ENCODE measurements around the gene UBE2E1.

The UBE2E1 gene

DNA sequence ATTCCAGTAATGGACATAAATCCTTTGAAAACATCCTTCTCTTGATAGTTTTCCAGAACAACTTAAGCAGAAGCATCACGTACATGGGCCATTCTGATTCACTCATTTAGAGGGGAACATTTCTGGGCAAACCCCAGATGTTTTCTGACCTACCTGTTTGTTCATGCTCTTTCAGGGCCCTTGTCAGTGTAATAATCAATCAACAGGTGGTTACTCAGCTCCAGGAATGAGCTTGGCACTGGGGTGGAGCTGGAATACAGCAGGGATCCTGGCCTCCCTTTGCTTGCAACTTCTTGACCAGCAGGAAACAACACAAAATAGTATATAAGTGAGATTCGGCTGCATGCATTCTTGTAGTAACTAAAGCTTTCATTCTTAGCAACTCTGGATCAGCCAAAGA, 9.2 kb upstream of the UBE2E1 start:
- no peak for DNase-seq (ENCODE audit: low spot score)

DNA sequence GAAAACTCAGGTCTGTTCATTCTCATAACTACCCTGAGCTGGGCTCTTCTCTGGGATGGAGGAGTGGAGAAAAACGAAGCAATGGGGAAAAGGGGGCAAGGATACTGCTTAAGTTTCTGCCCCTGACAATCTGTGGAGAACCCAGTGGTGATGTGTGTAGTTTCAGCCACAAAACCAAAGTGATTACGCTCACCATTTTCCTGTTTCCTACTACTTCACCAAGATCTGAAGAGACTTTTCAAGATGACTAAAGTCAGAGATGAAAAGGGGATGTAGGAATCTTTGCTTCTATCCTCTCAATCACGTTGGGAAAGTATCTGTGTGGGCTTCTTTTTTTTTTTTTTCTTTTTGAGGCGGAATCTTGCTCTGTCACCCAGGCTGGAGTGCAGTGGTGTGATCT, 8.3 kb upstream of the UBE2E1 start:
- DNase-seq (ENCODE audit: low spot score) = no peak

DNA sequence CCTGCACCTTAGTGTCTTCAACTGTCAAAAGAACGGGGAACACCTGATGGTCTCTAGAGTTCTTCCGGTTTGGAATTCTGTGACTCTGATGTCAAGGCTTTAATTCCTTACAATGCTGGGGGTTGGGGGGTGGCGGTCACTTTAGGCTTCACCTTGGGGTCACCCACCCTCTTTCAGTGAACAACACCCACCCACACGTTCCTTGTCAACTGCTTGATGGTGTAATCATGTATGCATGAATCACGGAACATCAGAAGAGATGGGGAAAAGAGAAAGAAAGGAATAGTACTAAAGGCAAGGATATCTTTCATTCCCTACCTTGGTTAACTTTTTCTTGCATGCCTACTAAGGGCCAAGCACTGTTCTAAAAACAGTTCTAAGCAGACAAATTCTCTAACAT, 7.3 kb upstream of the UBE2E1 start:
- DNase-seq (ENCODE audit: low spot score) = no peak

DNA sequence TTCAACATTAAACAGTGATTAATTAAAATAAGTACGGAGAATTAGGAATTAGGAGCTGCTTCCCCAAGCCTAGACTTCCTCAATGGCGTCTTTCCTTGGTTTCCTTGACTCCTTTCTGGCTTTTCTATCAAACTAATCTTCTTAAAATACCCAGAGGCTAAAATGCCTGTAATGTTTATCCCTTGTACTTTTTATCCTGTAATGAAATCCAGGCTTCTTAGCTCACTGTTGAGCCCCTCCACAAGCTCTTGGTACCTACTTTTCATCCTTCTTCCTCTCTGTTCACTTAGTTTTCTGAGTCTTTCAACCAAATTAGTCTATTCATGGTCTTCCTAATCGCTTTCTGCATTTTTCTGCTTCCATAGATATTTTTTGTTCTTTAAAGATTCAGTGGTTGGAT, 6.9 kb upstream of the UBE2E1 start:
- DNase-seq (ENCODE audit: low spot score) = no peak

DNA sequence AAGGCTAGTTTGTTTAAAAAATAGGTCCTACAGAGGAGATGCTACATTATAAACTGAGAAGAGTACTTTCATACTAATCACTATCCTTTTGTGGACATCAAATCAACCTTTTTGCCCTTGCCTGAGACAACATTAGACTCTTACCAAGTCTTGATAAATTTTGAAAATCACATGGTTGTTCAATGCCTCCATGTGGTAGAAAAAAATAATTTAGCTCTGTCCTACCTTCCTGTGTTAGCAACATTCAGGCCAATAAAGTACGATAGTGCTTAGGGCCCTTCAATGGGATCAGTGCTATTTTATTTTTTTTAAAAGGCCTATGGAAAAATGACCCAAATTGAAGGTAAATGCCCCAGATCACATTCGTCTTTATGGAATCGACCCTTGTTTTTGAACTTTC, 5.0 kb upstream of the UBE2E1 start:
- DNase-seq (ENCODE audit: low spot score) = no peak

DNA sequence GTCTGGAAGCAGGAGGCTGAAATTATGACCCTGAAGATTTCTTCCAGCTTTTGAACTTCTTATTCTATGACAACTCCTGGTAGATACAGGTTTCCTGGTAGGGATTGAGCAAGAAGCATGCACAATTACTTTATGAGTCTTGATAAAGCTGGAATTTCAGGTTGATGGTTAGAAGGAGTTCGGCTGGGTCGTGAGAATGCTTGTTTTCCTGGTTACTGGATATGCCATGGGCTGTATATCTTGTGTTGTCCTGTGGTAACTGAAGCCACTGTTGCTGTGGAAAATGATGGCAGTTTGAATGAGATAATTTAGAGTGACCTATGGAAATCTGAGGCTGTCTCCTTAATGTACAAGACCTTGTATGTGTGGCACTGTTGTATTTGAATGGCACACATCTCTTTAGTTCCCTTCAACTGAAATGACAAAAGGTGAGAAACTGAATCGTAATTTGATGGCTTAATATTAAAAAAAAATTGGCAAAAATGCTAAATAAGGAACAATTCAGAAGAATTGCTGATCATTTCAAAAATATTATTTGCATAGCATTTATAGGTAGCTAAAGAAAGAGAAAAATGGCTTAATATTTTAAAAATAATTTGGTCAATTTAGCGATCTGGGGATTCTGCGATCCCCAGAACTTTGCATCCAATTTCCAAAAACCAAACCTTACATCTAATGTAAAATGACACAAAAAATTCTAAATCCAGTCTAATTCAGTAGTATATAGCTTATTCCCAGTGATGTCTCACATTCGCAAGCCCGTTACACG, 1.1 kb upstream of the UBE2E1 start:
- DNase-seq (ENCODE audit: low spot score) = no peak

DNA sequence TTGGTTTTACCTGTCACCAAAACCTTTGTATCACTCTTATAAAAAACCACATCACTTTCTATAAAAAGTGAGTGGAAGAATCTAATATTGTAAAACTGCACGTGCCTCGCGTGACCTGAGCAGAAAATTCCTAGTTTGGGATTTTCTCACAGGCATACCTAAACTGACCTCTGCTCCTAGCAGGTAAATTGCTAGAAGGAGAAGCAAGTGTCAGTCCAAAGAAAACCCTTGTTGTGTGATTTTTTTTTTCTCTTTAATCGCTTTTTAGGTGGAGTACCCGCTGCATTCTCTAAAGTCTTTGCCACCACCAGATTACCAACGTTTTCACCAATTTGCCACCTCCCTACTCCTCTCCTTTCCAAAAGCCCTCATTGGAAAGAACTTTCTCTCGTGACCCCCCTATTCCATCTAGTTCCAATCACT, 534 bp upstream of the UBE2E1 start:
- DNase-seq (ENCODE audit: low spot score) = no peak

DNA sequence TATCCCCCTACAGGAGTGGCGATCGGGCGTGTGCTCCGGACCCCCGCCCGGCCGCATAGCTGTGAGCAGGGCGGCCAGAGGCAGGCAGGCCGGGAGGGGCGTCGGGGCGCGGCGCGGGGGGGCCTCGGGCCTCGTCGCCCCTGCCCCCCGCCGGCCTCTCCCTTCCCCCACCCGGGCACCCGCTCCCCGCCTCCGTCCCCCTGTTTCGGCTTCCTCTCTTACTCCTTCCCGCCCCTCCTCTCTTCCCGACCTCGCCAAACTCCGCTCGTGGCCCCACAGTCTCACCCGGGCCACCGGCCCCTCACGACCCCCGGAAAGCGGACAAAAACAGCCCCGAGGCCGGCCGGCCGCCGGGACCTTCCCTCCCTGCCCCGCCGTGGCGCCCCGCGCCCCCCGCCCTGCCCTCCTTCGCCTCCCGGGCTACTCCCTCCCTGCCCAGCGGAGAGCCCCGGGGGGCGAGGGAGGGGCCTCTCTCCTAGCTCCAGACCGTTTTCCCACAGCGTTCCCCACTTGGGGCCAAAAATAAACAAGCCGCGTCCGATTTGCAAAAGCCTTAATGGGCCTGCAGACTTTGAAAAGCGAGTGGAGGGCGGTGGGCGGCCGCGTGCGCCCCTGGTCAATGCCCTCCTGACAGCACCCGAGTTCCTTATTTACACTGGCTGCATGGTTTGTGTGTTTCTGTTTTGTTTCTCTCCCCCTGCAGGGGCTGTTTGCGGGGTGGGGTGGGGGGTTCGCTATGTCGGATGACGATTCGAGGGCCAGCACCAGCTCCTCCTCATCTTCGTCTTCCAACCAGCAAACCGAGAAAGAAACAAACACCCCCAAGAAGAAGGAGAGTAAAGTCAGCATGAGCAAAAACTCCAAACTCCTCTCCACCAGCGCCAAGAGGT, 1.0 kb downstream of the UBE2E1 start:
- peak; percentile 23 for DNase-seq (ENCODE audit: low spot score)

DNA sequence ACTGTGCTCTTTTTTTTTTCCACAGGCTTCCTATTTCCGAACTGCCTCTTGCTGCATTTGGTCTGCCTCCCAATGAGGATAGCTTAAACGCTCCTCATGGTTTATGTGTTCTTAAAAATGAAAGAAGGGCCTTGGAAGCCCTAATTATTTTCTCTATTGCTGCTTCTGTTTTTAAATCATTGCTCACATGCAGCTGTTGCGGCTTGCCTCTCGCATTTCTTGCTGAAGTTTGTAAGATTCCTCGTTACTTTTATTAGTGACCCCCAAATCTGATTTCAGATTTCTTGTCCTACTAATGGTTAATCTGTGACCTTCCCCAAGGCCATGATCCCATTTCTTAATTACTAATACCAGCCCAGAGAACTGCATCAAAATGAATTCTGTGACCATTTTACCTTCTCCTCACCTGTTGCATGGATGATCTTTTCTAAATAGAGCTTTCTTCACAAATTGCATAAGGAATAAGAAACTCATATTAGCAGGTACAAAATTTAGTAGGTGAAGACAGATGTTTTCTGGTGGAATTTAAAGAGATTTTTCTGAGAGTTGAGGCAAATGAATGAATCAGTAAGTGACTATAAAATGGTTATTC, 1.8 kb downstream of the UBE2E1 start:
- DNase-seq (ENCODE audit: low spot score) = peak; percentile 34

DNA sequence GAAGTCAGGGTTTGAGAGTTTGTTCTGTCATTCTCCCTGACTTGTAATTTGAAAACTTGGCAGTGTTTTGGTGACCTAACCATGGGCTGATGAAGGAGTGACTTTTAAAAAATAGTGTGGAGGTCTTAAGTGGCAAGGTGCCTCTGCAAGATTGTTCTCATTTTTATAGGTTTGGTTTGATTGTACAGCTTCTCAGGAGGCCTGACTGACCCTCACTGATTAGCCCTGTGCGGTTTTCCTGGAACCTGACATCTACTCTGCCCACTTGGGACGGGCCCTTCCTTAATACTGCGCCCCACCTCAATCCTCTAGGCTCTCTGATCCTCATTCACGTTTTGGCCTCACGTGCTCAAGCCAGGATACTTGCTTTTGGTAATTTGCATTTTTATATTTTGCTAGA, 2.8 kb downstream of the UBE2E1 start:
- DNase-seq (ENCODE audit: low spot score) = peak; percentile 48

DNA sequence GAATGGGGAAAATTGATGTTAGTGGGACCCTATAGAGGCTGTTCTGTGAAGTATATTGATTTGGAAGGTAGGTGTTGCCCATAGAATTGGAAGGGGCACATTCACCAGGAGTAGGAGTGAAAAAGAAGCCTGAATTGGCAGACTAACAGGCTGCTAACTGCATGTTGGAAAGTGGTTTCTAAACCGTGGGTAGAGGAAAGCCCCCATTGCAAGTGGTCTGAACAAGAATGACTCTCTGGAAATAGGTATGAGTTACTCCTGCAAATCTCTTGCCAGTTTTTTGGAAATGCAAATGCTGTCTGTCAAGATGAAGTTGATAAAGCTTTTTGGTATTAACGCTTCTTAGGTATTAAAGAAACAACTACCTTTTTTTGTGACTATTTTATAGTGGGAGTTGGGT, 3.5 kb downstream of the UBE2E1 start:
- peak; percentile 49 for DNase-seq (ENCODE audit: low spot score)

DNA sequence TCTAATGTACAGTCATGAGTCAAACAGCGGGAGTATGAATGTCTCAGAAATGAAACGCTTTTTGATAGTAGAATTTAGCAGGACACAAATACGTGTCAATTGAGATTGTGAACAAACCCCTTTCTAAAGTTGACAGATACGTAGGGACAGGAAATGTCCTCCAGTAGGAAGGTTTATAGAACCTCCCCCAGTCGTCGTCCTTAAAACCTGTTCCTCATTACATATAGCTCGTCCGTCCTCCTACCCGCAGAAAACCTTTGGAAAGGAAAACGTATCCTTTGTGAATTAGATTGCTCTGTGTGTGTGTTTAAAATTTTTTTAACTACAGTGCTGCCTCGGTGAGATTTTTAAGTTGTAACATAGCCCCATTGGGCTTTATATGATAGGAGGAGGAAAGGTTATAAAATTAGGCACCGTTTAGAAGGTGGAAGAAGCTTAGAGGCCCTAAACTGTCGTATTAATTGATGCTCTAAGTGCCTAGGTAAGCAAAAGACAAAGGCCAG, 4.1 kb downstream of the UBE2E1 start:
- peak; percentile 50 for DNase-seq (ENCODE audit: low spot score)

DNA sequence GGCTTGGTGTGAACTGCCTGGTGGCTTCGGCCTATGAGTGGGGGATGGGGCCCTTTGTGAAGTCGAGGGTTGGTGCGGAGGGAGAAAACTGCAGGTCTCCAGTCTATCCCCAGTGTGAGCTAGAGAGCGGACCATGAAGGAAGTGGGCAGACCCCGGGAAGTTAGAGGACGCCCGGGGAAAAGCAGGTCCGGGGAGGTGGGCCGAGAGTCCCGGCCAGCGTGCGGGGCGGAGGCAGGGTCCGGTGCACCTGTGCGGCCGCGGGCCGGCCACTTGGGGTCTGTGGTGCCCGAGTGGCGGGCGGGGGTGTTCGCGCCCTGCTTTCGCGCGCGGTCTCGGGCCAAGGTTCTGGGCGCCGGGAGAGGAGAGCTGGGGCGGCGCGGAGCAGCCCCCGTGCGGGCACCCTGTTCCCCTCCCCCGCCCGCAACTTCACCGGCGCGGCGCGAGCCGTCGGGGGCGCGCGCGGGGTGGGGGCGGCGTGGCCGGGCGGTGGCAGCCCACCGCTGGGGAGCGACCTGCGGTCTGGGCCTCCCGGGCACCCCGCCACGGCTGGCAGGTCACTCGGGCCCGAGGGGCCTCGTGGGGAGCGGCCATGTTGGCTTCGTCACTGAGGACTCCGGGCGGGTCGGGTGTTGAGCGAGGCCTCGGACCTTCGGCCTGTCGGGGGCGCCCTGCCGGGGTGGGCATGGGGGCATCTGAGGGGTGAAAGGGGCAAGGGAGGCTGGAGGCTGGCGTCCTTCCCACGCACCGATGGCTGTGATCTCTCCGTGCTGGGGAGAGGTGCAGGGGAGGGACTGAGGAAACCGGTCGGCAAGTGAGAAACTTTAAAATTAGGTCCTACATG, 4.8 kb downstream of the UBE2E1 start:
- peak; percentile 61 for DNase-seq (ENCODE audit: low spot score)

DNA sequence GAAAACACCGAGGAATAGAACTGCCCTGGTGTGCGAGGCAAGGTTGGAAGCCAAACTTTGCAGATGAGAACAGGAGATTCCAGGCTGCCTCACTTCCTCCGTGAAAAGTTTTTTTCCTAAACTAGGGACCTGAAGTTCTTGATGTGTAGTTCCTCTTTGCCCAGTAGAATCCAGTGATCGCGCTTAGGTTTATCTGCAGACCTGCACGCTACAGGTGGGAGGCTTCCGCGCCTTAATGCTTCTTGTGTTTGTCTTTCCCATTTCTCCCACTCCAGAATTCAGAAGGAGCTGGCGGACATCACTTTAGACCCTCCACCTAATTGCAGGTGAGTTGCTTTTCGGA, 5.4 kb downstream of the UBE2E1 start:
- DNase-seq (ENCODE audit: low spot score) = no peak

DNA sequence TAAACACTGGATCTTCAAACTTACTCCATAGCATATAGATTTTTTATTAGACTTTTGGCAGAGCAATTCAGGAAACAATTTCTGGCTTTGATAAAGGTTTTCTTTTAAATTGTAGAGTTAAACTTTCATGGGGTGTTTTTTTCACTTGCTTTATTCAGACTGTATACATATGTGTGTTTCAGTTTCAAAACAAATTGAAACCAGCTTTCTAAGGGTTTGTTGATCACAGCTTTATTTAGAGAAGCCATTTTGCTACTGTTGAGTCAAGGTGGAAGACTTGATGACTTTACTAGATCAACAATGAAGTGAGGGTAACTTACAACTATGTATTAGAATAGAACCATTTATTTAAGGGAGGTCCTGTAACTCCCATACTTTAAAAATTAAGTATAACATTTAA, 6.2 kb downstream of the UBE2E1 start:
- DNase-seq (ENCODE audit: low spot score) = peak; percentile 14

DNA sequence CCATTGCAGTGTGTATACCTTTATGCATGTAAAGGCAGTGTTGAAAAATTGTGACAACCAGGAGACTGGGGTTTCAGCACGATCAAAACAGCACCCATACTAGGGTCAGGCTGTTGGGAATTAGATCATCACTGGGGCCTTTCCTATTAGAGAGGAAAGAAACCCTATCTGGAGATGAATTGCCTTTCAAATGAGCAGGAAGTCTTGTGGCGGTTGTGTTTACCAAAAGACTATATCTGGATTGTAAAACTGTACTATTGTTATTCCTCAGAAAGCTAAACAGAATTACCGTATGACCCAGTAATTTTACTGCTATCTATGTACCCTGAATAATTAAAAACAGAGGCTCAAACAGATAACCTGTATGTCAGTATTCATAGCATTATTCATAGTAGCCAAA, 10.1 kb downstream of the UBE2E1 start:
- DNase-seq (ENCODE audit: low spot score) = no peak

DNA sequence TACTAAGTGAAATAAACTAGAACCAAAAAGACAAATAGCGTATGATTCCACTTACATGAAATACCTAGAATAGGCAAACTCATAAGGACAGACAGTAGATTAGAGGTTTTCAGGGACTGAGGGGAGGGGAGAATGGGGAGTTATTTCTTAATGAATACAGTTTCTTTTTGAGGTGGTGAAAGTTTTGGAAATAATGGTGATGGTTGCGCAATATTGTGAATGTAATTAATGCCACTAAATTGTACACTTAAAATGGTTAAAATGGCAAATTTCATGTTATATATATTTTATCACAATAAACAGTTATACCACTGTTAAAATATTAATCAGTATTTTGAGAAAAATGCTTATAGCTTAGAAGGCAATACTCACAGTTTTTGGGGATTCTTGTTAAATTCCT, 11.0 kb downstream of the UBE2E1 start:
- no peak for DNase-seq (ENCODE audit: low spot score)

DNA sequence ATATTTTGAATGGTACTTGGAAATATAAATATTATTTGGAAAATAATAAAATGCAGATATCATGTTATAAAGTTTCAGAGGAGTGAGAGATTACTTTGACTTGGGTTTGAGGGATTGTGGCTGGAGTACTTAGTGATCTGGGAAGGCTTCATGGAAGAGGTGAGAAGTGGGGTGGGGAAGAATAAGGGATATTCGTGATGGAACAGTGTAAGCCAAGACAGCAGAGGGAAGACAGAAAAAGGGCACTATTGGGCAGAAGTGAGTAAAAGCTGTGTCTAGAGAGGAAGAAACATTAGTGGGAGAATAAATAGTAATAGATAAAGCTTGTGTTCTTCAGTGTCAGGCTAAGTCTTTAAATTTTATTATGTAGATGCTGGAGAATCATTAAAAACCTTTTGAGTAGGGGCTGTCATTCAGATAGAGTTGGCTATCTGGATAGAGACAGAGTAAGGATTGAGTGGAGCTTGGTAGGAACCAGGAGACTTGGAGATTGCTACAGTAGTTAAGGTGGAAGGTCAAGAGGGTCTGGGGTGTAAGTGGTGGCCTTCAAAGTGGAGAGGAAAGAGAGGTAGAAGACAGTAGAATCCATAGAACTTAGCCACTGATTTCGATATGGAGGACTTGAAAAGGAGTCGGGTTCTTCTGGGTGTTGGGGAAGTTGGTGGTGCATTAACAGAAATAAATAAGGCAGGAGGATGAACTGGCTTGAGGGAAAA, 11.9 kb downstream of the UBE2E1 start:
- no peak for DNase-seq (ENCODE audit: low spot score)

DNA sequence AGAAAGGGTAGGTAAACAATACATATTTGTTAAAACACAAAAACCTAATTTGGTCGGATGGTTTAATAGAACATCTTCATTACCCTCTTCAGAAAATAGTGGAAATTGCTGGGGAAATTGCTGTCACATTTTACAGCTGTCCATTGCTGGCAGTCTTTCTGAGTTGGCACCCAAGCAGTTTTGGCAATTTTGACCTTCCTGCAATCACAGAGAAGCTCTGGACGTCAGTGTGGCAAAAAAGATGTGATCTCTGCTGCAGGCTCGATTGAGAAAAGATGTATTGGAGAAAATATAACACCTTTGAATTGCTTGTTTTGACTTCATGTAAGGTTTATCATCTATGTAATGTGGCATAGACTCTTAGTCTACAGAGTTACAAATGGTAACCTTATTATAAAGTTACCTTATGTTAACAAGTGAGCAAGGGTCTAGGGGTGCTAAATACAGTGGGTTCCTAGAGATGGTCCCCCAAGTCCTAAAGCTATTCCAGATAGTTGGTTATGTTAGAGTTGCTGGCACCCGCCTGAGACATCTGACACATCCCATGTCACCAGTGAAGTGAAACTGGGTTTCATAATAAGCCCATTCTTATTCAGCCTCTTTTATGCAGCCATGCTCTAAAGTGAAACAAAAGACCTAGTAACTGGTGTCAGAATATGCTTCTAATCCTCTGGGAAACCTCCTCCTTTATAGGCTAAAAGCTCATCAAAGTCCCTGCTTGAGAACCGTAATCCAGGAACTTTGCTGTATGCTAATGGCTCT, 14.0 kb downstream of the UBE2E1 start:
- DNase-seq (ENCODE audit: low spot score) = no peak

DNA sequence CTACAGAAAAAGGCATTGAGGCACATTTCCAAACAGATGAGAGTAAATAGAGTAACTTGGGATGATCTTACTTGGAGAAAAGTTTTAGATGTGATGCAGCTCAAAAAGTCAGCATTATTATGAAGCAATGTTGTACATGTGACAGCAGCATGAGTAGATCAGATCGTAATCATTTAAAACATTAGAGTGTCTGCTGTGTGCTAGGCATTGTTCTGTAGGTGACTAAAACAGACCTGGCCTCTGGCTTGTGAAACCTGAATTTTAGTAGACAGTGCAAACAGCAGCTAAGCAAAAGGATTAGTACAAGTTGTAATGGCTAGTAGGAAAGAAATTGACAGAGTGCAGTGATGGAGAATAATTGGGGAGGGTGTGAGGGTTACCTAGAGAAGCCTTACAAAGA, 15.1 kb downstream of the UBE2E1 start:
- no peak for DNase-seq (ENCODE audit: low spot score)

DNA sequence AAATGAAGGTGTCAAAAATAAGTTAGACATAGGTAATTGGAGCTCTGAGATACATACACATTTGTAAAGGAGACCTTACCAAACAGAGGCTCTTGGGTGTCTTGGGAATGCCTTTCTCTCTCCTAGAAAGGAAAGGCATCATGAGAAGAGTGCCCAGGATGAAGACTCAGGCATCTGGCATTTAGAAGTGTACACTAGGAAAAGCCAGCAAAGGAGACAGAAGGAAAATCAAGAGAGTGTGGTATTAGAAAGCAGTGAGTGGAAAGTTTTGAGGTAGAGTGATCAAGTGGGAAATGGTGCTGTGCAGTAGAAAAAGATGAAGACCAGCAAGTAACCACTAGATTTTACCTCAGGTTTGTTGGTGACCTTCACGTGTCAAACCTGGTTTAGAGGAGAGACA, 16.1 kb downstream of the UBE2E1 start:
- DNase-seq (ENCODE audit: low spot score) = no peak
